Choroid plexus epithelial cell (primary cell): ENCODE data around the gene RPL19.
A peak's percentile ranks its signal among the peaks of the same experiment; 100 is the strongest.

Source experiments
- DNase-seq: peaks from one replicate; pipeline ENCODE4 v3.0.0-alpha.2; 2010; ENCODE audit warnings: low read depth
- H3K4me3 ChIP-seq: 2 replicates; pipeline ENCODE4 v1.5.1; 2011; ENCODE audit warnings: low read depth, mild to moderate bottlenecking, control low read depth, low read length, moderate library complexity
- CTCF ChIP-seq: conservative IDR thresholded peaks from 2 replicates; pipeline ENCODE4 v1.5.1; 2011; ENCODE audit warnings: low read depth, mild to moderate bottlenecking, control low read depth, inconsistent platforms, low read length, moderate library complexity

The RPL19 gene

GRCh38 chr17:39222151-39222550 is 22.1 kb downstream of the RPL19 start:
- no peak overlapping the region for H3K4me3 ChIP-seq
- TF ChIP-seq CTCF, result no peak
- DNase-seq, result no peak

- no peak for TF ChIP-seq CTCF
- no peak overlapping the region for H3K4me3 ChIP-seq
- DNase-seq, result no peak
These were observed 23.1 kb downstream of the RPL19 start for GRCh38 chr17:39222866-39223834.

GRCh38 chr17:39223907-39224777 is 24.1 kb downstream of the RPL19 start:
- no peak for TF ChIP-seq CTCF
- no peak overlapping the region for H3K4me3 ChIP-seq
- no peak for DNase-seq

DNA sequence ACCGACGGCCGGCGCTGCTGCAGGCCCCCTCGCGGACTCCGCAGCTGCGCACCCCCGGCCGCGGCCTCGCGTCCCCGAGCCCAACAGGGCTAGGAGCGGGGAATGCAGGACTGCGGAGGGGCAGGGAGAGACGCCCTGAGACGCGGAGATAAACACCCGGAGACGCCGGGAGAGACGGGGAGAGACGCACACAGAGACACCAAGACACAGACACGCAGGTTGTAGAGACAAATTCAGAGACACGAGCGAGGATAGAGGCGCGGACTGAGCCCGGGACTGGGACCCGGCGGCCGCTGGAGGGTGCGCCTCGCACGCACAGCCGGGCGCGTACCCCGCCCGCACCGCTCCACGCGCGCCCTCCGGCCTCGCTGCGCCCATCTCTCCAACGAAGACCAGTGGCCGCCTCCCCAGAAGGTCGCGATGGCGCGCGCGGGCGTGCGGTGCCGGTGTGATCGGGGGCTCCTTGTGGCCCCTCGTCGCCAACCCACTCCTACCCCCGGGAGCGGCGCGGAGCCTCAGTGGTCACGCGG is 24.8 kb downstream of the RPL19 start:
- TF ChIP-seq CTCF, result no peak
- no peak overlapping the region for H3K4me3 ChIP-seq
- DNase-seq, result no peak

GRCh38 chr17:39225308-39225958 is 25.4 kb downstream of the RPL19 start, which contains the start of gene STAC2:
STAC2 (minus strand) TSS chr17:39225945; CDS start chr17:39225502, 443 bp downstream.
- TF ChIP-seq CTCF, result no peak
- no peak for DNase-seq
- peak within 1 kb of the TSS; percentile 33 for H3K4me3 ChIP-seq

DNA sequence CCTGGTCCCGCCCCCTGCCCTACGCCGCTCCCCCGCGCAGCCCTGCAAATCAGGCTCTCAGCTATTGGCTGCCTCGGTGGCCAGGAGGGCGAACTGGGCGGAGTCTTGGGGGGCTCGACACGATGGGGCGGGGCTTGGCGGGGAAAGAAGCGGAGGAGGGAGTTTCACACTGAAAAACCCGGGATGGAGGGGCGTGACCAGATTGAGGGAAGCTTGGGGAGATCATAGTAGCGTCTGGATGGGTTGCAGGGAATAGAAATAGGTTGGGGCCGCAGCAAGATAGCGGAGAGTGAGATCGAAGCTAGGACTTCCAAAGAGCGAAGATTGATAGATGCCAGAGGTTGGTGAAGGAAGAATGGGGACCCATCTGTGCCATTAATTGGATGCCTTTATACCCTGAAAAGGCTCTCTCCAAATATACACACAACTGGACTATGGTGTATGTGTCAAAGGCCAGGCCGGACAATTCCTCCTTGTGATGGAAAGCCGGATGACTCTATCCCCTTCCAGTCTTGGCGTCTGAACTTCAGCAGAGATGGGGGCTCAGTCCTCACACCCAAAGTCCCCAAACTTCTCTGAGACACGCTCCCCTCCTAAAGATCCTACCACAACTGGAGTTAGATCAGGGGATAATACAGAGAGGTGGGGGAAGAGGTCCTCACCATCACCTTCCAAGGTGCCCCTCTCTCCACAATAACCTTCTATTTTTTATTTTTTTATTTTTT is 26.0 kb downstream of the RPL19 start:
- TF ChIP-seq CTCF, result no peak
- H3K4me3 ChIP-seq, result peak overlapping the region; percentile 33
- DNase-seq, result peak; percentile 22
